Left ventricle myocardium inferior (tissue), 1 donor: ENCODE measurements around the gene RANBP17. TPM values are rescaled to one million over a fixed set of nuclear protein-coding genes. Genes with fewer than 3 reads are reported as not detected.

Experiments used
- DNase-seq: peaks from one replicate; pipeline ENCODE4 v3.0.0-alpha.2; 2020
- H3K27ac ChIP-seq: fragments of 200-600 bp; replicated peaks from 2 replicates; pipeline ENCODE4 v1.8.0; 2021
- H3K27me3 ChIP-seq: fragments of 200-600 bp; 2 replicates; pipeline ENCODE4 v1.8.0; 2021; ENCODE audit warnings: low read depth
- H3K36me3 ChIP-seq: fragments of 200-600 bp; 2 replicates; pipeline ENCODE4 v1.8.0; 2021
- H3K4me1 ChIP-seq: fragments of 200-600 bp; 2 replicates; pipeline ENCODE4 v1.8.0; 2021
- H3K4me3 ChIP-seq: fragments of 200-600 bp; 2 replicates; pipeline ENCODE4 v1.8.0; 2021; ENCODE audit warnings: mild to moderate bottlenecking, moderate library complexity
- H3K9me3 ChIP-seq: fragments of 200-600 bp; replicated peaks from 2 replicates; pipeline ENCODE4 v1.8.0; 2021
- CTCF ChIP-seq: fragments of 200-600 bp; IDR thresholded peaks from 2 replicates; pipeline ENCODE4 v1.8.0; 2021; ENCODE audit warnings: antibody characterized with exemption, mild to moderate bottlenecking, borderline replicate concordance
- intact Hi-C: fragments of 100-400 bp; cut with micrococcal nuclease; formaldehyde crosslinking; loops from one replicate; pipeline ENCODE4 v1.11.0; 2022
- total RNA-seq: library from RNA; stranded (reverse); fragmentation: NEBNext Ultra II Directional; extraction: Animal tissue kit (Norgen Biotek cat#: 25700); gene quantifications from one replicate; pipeline ENCODE4 v1.2.1, GENCODE V29; 2021
- donor health status: DM: no; HTN: yes; CAD: no; lungs with severe emphysema.

The RANBP17 gene
- total RNA-seq, 1 donor from 2014 or later: 6.5 TPM

GRCh38 chr5:171315925-171316257 is 454.1 kb downstream of the RANBP17 start:
- no peak overlapping the region for H3K27ac ChIP-seq
- TF ChIP-seq CTCF: no peak
- intact Hi-C loops: no loop called here
- H3K36me3 ChIP-seq: no peaks in the 10 kb centered on the region
- DNase-seq: no peak
- peaks cover 100% of the 10 kb centered on the region for H3K27me3 ChIP-seq
- H3K4me3 ChIP-seq: peak overlapping the region; percentile 53
- no peaks in the 10 kb centered on the region for H3K9me3 ChIP-seq
- H3K4me1 ChIP-seq: peaks cover 49% of the 10 kb centered on the region

GRCh38 chr5:171316258-171317121 is 454.7 kb downstream of the RANBP17 start:
- Histone ChIP-seq H3K9me3 (no peaks in the 10 kb centered on the region), H3K4me1 (peaks cover 43% of the 10 kb centered on the region), H3K4me3 (peak overlapping the region; percentile 53), H3K36me3 (no peaks in the 10 kb centered on the region), H3K27ac (no peak overlapping the region), H3K27me3 (peaks cover 100% of the 10 kb centered on the region)
- no peak for DNase-seq
- TF ChIP-seq CTCF: no peak
- intact Hi-C loops: no loop called here

GRCh38 chr5:171317230-171317629 is 455.4 kb downstream of the RANBP17 start:
- peak overlapping the region; percentile 53 for H3K4me3 ChIP-seq
- no peaks in the 10 kb centered on the region for H3K9me3 ChIP-seq
- intact Hi-C loops: no loop called here
- no peak for DNase-seq
- H3K27ac ChIP-seq: no peak overlapping the region
- no peaks in the 10 kb centered on the region for H3K36me3 ChIP-seq
- no peak for TF ChIP-seq CTCF
- peaks cover 100% of the 10 kb centered on the region for H3K27me3 ChIP-seq
- H3K4me1 ChIP-seq: peaks cover 36% of the 10 kb centered on the region

GRCh38 chr5:171318026-171318425 is 456.2 kb downstream of the RANBP17 start:
- Histone ChIP-seq H3K27ac (no peak overlapping the region), H3K9me3 (no peaks in the 10 kb centered on the region), H3K4me3 (no peak overlapping the region), H3K4me1 (peaks cover 29% of the 10 kb centered on the region), H3K36me3 (no peaks in the 10 kb centered on the region), H3K27me3 (peaks cover 100% of the 10 kb centered on the region)
- intact Hi-C loops: no loop called here
- TF ChIP-seq CTCF: no peak
- DNase-seq: no peak

- DNase-seq: no peak
- intact Hi-C loops: no loop called here
- Histone ChIP-seq H3K36me3 (no peaks in the 10 kb centered on the region), H3K4me3 (no peak overlapping the region), H3K27ac (no peak overlapping the region), H3K27me3 (peaks cover 100% of the 10 kb centered on the region), H3K4me1 (peaks cover 10% of the 10 kb centered on the region), H3K9me3 (no peaks in the 10 kb centered on the region)
- TF ChIP-seq CTCF: no peak
These were observed 459.6 kb downstream of the RANBP17 start for GRCh38 chr5:171321447-171321846.
